ENCODE results near the gene ADAMTS6.

ADAMTS6 gene

DNA sequence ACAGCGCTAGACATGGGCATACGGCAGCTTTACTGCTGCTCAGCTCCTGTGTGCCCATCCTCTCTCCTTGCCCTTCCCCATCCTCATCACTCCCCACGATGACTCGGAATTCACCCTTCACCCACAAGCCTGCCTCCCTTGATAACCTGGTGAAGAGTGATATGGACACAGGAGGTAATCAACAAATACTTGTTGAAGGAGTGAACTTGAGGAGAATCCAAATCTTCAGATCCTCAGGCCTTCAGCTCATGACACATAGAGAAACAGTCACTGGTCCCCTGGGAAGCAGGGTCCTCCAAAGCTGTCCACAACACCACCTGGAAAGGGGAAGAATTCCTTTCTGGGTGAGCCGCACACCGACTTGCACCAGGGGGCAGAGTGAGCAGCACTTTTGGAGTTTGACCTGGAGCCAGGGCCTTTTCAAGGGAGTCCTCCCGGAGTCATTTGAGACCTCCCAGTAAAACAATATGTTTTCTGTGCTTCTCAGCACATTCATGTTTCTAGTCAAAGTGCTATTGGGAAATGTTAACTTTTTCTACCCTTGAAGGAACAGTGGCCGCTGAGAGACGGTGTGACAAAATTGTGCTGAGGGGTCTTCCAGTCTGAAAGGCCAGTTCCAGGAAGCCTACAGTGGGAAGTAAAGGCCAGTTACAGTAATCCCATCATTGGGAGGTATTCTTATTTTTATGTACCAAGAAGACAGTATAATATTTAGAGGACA is 380.6 kb downstream of the ADAMTS6 start:
- ChIA-PET CTCF (interaction anchor here (0.9 to 6.5 kb wide), 11 partner anchors 13 to 391 kb away, joined by 3 to 65 read pairs (median 4); partner anchors contain the start of gene ADAMTS6), POLR2A (interaction anchor here (0.6 kb wide), 1 partner anchor 1099 kb away, joined by 4 read pairs; no protein-coding TSS in a partner anchor)
- H3K4me3 ChIP-seq (ENCODE audit: control insufficient read depth in 1 of 7, extremely low read depth in 1 of 7, insufficient read depth in 4 of 7, low read depth in 2 of 7, low read length in 6 of 7), result no peak overlapping the region
- H3K4me1 ChIP-seq (ENCODE audit: control extremely low read depth in 1 of 4, control insufficient read depth in 4 of 4, insufficient read depth in 4 of 4, low read length in 3 of 4), result peaks cover 6 to 16% (median 9%) of the 10 kb centered on the region in 4 experiments
- peak; percentile 63 to 67 (median 65) for DNase-seq
- H3K9me3 ChIP-seq (ENCODE audit: control extremely low read depth in 1 of 5, control insufficient read depth in 4 of 5, insufficient read depth in 2 of 5, low read depth in 1 of 5, low read length in 4 of 5), result no peaks in the 10 kb centered on the region
- no peaks in the 10 kb centered on the region for H3K27me3 ChIP-seq (replicated peaks in 2 of 5; ENCODE audit: control insufficient read depth in 4 of 5, insufficient read depth in 5 of 5, low read length in 4 of 5)
- no peak overlapping the region for H3K27ac ChIP-seq (ENCODE audit: insufficient read depth in 1 of 2, low read depth in 1 of 2, low read length in 2 of 2, poor library complexity in 1 of 2, severe bottlenecking in 2 of 2)
- no peaks in the 10 kb centered on the region for H3K36me3 ChIP-seq (ENCODE audit: control insufficient read depth in 4 of 4, insufficient read depth in 4 of 4, low read length in 3 of 4)
- WGBS (ENCODE audit: insufficient coverage), result 33% methylated on average over 5 of the region's 9 CpGs
